Kidney epithelial cell (primary cell): ENCODE results near the gene OPN1MW3. TPM values are rescaled to one million over a fixed set of nuclear protein-coding genes. Genes with fewer than 3 reads are reported as not detected.
"Not testable (repeated sequence)": the region's sequence is repeated elsewhere in the genome, so short reads cannot be mapped to it uniquely, and the experiment has no call there.

Experiments used
- DNase-seq: peaks from one replicate; pipeline ENCODE4 v3.0.0-alpha.2; 2010; ENCODE audit warnings: low read depth
- H3K27me3 ChIP-seq: 2 replicates; pipeline ENCODE4 v1.6.0; 2011; ENCODE audit warnings: low read length; ENCODE audit not compliant: control insufficient read depth, insufficient read depth
- H3K36me3 ChIP-seq: 2 replicates; pipeline ENCODE4 v1.5.1; 2011; ENCODE audit warnings: low read length; ENCODE audit not compliant: control insufficient read depth, insufficient read depth
- H3K4me3 ChIP-seq: 2 replicates; pipeline ENCODE4 v1.5.1; 2011; ENCODE audit warnings: low read depth, mild to moderate bottlenecking, control low read depth, low read length
- total RNA-seq: library from RNA; depleted of rRNA; stranded (reverse); fragments of >200 nt; gene quantifications from 2 replicates; pipeline ENCODE4 v1.2.3, GENCODE V29; 2015
- TF ChIP-seq, protein P1 (sequence below): IDR thresholded peaks from 2 replicates; pipeline ENCODE4 v1.5.1; 2011; ENCODE audit warnings: mild to moderate bottlenecking, moderate library complexity, low read length, control low read depth, inconsistent platforms; ENCODE audit not compliant: insufficient read depth, poor library complexity, severe bottlenecking

Gene OPN1MW3
- total RNA-seq, 1 donor from 2014 or later: not detected

DNA sequence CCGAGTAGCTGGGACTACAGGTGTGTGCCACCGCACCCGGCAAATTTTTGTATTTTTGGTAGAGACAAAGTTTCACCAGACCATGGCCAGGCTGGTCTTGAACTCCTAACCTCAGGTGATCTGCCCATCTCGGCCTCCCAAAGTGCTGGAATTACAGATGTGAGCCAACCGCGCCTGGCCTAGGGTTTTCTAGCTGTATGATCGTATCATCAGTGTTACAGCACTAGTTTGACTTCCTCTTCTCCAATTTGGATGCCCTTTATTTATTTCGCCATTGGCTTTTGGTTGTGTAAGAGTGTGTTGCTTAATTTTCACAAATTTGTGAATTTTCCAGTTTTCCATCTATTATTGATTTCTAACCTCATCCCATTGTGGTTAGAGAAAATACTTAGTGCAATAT, 43.4 kb downstream of the OPN1MW3 start:
- H3K36me3 ChIP-seq: no peaks in the 10 kb centered on the region
- DNase-seq: no peak
- TF ChIP-seq, protein P1, sequence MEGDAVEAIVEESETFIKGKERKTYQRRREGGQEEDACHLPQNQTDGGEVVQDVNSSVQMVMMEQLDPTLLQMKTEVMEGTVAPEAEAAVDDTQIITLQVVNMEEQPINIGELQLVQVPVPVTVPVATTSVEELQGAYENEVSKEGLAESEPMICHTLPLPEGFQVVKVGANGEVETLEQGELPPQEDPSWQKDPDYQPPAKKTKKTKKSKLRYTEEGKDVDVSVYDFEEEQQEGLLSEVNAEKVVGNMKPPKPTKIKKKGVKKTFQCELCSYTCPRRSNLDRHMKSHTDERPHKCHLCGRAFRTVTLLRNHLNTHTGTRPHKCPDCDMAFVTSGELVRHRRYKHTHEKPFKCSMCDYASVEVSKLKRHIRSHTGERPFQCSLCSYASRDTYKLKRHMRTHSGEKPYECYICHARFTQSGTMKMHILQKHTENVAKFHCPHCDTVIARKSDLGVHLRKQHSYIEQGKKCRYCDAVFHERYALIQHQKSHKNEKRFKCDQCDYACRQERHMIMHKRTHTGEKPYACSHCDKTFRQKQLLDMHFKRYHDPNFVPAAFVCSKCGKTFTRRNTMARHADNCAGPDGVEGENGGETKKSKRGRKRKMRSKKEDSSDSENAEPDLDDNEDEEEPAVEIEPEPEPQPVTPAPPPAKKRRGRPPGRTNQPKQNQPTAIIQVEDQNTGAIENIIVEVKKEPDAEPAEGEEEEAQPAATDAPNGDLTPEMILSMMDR: no peak
- H3K4me3 ChIP-seq: no peak overlapping the region
- H3K27me3 ChIP-seq: peaks cover 2% of the 10 kb centered on the region

DNA sequence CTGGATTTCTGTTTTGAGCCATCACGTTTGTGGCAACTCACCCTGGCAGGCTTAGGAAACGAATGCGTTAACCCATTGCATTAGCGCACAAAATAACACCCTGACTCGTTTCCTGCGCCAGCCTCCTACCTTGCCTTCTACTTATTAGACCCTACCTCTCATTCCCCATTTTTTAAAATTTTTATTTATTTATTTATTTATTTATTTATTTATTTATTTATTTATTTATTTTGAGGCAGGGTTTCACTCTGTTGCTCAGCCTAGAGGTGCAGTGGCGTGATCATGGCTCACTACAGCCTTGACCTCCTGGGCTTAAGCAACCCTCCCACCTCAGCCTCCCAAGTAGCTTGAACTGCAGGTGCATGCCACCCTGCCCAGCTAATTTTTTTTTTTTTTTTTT, 45.6 kb downstream of the OPN1MW3 start:
- not testable (repeated sequence) for DNase-seq, H3K4me3 ChIP-seq, H3K36me3 ChIP-seq, H3K27me3 ChIP-seq

DNA sequence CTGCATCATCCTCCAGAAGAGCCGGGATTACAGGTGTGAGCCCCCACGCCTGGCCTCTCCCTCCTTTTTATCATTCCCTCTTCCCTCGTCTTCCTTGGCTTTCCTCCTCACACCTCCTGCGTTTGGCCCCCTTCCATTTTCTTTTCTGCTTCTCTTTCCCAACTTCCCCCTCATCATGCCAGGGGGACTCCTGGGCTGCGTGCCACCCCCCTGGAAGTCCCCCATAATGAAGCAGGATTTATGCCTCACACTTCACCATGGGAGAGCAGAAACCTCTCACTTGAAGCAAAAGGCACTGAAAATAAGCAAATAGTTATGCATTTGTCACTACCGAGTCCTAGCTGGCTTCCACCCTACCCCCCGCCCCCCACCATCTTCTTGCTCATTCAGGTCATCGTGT, 46.1 kb downstream of the OPN1MW3 start:
- H3K36me3 ChIP-seq: no peaks in the 10 kb centered on the region
- H3K27me3 ChIP-seq: peaks cover 2% of the 10 kb centered on the region
- no peak for DNase-seq
- TF ChIP-seq, protein P1: no peak
- no peak overlapping the region for H3K4me3 ChIP-seq

DNA sequence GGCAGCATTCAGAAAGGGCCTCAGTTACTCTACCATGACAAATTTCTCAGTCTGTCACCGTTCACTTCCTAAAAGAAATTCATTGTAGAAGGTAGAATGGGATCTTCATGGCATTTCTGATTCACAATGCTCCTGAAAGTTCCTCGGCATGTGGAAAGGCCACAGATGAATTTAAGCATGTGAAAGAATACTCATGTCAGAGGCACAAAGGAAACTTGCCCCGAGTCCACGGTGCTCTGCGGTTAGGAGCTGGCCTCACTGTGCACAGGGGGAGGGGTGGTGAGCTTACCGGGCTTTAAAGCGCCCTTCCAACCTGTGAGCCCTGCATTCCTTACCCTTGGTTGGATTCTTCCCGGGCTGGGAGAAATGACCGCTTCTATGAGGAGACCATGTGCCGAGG, 47.5 kb downstream of the OPN1MW3 start:
- peaks cover 2% of the 10 kb centered on the region for H3K27me3 ChIP-seq
- no peaks in the 10 kb centered on the region for H3K36me3 ChIP-seq
- no peak overlapping the region for H3K4me3 ChIP-seq
- TF ChIP-seq, protein P1: no peak
- no peak for DNase-seq

DNA sequence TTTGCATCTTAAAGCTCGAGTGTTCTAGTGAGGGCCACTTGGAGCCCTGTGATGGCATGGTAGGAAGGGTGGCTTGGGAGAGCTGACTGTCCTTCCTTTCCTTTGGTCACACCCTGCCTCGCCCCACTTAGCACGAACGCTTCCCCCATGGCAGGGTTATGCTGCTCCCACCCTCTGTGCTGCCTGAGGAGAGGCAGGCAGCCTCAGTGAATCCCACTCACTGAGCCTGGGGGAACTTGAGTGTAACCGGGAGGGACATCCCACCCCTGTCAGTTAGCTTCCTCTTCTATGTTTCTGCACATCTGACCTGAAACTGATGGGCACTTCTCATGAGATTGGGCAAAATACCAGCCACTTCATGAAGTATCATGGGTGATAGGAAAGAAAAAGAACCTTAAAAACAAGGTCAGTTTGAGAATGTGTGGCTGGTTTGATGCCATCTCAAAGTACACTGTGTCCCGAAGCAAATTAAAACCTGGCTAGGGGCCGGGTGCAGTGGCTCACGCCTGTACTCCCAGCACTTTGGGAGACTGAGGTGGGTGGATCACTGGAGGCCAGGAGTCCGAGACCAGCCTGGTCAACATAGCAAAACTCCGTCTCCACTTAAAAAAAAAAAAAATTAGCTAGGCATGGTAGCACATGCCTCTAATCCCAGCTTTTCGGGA, 48.3 kb downstream of the OPN1MW3 start:
- DNase-seq: no peak
- Histone ChIP-seq H3K27me3 (peaks cover 2% of the 10 kb centered on the region), H3K36me3 (no peaks in the 10 kb centered on the region), H3K4me3 (no peak overlapping the region)
- TF ChIP-seq, protein P1: no peak

DNA sequence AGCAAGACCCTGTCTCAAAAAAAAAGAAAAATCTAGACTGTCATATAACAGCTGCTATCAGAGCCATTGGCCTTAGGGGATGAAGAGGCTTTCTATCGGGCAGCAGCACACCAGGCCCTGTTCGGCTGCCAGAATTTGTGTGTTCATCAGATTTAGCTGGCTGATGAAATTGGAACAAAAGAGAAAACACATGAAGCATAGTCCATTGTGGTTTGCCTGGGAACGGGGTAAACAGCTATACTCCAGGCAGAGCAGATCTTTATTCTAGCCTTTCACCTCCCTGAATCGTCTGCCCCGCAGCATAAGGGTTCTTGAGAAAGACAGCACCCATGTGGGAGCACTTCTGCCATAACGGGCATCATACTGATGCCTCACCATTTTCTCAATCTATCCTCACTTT, 49.8 kb downstream of the OPN1MW3 start:
- TF ChIP-seq, protein P1: no peak
- H3K36me3 ChIP-seq: no peaks in the 10 kb centered on the region
- no peak for DNase-seq
- peaks cover 2% of the 10 kb centered on the region for H3K27me3 ChIP-seq
- H3K4me3 ChIP-seq: no peak overlapping the region
